HG03060 (cell line): ENCODE data around the gene MAD1L1.

ENCODE experiments used
- ATAC-seq: cut with Tn5 transposase; IDR thresholded peaks from one replicate; pipeline ENCODE4 v1.9.1; 2021; ENCODE audit warnings: low read depth, moderate number of reproducible peaks; ENCODE audit not compliant: unreplicated experiment

MAD1L1 gene

DNA sequence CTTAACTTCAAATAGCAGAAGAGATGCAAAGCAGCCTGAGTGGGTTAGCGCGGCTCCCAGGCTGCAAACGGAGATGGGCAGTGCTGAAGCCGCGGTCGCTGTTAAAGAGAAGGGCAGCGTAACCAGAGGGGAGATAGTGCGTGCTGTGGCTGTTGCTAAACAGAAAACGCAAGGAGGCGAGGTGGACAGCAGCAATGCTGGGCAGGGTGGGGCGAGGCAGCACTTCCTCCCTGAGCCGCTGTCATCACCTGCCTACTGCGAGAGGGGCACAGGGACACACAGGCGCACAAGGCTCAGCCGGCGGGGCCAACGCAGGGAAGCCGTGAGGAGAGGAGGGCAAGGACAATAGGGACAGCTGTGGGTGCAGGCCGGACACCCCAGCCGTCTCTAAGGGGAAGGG is 137.3 kb downstream of the MAD1L1 start:
- no peak for ATAC-seq

DNA sequence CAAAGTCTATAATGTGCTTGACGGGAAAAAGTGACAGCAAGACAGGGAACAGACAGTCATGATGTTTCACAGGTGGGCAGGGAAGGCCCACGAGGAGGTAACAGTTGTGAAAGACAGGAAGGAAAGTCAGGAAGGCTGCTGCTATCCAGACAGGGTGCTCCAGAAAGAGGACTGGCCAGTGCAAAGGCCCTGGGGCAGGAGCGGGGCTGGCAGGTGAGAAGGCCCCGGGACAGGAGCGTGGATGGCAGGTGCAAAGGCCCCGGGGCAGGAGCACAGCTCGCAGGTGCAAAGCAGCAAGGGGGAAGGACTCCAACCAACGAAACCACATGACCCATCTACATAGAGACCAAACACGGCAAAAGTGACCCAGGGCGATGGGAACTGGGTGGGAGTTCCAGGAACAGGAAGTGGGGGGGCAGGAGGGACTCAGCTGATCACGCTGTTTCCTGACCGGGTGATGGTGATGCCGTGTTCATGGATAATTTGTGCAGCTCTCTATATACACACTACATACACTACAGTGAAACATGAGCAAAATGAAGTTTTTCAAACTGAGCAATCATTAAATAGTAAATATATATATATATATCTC is 138.2 kb downstream of the MAD1L1 start:
- no peak for ATAC-seq

DNA sequence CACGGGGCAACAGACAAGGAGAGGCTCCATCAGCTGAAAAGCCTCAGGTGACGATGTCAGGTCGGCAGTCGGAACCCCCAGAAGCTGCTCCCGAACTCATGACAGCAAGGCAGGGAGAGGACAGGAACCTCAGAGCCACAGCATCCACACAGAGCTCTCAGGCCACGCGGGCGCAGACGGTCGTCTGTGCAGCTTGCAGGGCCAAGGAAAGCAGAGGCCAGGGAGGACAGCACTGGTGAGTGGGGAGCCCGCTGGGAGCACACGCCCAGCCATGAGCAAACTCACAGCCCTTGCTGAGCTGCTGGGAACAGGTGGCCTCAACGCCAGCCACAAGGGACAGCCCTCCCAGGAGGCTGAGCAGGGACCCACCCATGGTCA is 138.9 kb downstream of the MAD1L1 start:
- no peak for ATAC-seq

DNA sequence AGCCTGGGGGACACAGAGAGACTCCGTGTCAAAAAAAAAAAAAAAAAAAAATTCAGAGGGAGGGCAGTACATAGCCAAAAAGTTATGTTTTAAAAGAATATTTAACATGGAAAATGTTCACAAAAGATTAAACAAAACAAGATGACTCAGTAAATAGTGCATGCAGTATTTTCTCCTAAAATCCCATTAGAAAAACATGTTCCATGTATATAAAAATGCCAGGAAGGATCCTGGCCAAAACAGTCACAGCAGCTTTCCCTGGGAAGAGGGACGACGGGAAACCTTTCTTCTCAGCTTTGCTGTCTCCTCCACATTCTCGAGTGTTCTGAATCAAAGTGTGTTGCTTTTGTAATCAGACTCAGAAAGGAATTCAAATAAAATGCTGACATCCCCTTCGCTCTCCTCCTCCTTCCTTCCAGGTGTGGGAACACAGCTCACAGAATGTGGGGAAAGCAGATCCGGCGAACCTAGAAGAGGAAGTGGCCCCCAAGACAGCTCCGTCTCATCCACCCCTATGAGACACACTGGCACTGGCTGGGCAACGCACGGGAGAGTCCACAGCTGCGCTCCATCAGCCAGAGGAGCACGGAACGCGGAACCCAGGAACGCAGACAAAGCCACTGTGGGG is 139.4 kb downstream of the MAD1L1 start:
- no peak for ATAC-seq

DNA sequence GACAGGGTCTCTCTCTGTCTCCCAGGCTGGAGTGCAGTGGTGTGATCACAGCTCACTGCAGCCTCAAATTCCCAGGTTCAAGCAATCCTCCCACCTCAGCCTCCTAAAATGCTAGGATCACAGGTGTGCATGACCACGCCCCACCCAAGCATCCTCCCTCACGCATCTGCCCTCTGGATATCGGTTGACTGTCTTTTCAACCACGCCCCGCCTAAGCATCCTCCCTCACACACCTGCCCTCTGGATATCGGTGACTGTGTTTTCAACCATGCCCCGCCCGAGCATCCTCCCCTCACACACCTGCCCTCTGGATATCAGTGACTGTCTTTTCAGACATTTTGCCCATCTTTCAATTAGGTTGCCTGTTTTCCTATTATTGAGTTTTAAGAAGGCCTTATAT is 140.5 kb downstream of the MAD1L1 start:
- ATAC-seq = no peak

DNA sequence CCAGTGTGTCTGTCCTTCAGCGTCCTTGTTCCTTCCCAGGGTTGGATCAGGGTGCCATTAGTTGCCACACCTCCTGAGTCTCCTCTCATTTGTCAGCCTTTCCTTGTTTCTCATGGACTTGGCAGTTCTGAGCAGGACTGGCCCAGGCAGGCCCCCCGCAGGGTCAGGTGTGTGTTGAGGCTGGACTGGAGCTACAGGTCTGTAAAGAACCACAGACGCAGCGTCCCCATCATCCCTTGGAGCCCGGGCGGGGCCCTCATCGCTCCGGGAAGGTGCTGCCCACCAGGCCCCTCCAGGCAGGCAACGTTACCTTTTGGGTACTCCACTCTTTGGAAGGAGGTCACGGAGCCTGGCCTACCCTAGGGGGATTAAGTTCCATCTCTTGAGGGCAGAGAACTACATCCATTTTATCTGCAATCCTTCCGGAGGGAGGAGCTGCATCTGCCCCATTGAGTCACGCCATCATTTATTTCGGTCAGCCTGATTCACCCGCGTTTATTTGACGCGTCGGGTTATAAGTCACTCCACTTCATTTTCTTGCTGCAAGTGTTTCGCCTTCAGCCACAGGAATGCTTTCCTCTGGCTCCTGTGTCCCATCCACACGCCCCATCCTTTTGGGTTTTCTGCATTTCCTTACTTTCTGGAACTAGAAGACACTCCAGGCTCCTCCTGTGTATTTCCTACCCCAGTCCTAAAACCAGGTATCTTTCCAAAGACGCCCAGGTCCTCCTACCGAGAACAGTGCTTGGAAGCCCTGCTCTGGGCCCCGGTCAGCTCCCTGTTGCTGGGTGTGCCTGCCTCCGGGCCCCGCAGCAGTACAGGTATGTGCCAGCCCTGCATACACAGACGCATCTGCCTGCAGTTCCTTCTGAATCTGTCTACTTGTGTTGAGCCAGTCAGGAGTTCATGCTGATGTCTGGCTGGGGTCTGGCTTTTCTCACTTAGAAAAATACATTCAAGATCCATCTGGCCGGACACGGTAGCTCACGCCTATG is 141.9 kb downstream of the MAD1L1 start:
- no peak for ATAC-seq

DNA sequence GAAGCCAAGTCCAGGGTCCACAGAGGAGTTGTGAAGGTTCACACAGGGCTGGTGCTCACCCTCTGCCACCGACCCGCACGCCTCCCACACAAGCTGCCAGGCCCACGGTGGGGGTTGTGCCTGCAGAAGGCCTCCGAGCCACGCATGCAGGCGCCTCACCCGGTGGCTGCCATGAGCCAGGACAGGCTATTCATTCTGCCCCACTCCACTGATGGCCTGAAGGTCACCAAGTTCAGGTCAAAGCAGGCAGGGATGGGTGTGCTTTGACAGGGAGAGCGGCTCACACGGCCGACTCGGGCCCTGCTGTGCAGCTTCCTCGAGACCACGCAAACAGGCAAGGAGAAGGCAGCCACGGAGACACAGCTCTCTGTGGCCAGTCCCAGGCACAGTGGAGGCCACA is 143.9 kb downstream of the MAD1L1 start:
- ATAC-seq = no peak

DNA sequence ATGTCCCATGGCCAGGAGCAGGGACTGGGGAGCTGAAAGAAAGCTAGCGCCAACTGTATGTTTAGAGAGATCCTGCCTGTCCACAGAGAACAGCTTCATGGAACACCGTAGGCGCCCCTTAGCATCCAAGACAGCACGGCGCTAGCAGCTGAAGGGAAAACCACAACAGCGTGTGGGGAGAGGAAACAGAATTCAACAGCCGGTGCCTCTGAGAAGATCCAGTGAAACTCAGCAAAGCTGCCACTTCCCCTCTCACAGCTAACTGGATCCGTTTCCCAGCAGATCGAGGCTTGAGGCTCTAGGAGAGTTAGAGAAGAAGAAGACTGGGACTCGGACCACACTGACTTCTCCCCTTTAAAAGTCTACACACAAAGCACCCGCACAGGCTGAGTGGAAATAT is 145.0 kb downstream of the MAD1L1 start:
- no peak for ATAC-seq

DNA sequence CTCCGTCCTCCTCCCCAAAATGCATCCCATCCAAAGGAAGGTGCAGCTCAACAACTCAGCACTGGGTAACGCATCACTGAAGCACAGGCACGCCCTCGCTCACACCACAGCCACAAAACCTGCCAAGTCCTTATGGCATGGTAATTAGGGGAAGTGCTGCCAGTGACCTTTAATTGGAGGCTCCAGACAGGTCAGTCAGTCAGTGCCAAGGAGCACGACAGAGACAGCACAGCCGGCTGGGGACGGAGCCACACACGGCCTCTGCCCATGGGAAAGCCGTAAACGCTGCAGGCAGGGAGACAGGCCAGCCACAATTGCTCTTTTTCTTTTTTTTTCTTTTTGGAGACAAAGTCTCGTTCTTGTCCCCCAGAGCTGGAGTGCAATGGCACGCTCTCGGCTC is 146.5 kb downstream of the MAD1L1 start:
- no peak for ATAC-seq

DNA sequence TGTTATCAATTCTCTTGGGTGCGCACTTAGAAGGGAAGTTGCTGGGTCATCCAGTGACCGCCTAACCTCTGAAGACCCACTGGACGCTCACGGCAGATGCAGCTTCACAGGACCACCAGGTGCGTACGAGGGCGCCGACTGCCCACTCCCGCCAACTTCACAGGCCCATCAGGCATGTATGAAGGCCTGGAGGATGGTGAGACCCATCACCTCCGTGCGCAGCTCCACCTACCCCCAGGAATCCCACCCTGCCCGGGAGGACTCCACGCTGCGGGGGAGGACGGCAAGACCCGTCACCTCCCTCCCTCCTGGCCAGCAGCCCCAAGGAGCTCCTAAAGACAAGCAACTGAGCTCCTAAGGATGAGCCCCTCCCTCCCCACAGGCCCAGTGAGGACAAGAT is 146.9 kb downstream of the MAD1L1 start:
- ATAC-seq = no peak

DNA sequence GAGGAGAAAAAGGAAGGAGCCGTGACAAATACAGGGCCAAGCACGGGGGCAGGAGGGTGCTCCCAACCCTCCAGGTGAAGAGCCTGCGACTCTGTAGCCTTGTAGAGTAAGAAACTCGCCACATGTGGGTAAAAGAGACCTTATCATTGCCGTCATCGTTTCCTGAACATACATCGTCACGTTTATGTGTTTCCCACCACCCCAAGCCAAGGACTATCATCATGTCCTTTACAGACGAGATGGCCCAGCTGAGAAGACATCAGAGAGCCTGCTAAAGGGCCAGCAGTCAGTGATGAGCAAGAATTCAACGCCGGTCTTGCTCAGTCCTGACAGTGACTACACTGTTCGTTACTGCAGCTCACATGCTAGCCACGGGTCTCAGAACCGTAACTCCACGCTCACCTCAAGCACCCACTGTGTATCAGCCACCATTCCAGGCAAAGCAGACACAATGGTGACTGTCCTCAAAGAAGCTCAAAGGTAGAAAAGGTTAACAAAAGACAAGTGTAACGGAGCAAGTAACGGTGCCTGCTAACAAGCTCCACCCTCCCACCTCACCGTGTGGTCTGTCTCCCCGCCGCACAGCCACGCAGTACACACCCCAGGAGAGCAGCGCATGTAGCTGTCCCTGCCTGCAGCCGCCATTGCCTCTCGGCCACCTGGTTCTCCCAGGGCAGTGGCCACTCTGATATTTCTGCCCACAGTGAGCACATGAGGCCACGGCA is 147.8 kb downstream of the MAD1L1 start:
- ATAC-seq = no peak

DNA sequence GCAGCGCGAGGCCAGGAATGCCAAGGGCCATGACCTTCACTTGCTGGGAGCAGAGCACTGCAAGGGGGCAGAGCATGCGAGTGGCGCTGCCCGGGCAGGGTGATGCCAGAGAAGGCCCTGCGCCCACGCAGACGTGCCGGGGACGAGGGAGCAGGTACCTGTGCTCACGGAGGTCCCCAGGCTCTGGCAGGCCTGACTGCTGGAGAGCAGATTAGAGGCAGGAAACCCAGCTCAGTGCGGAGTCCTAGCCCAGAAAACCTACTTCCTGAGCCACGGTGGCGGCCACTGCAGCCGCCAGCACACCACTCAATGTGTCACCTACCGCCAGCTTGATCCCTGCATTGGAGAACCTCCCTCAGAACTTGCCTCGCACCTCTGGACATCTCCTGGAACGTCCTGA is 148.4 kb downstream of the MAD1L1 start:
- ATAC-seq = no peak

DNA sequence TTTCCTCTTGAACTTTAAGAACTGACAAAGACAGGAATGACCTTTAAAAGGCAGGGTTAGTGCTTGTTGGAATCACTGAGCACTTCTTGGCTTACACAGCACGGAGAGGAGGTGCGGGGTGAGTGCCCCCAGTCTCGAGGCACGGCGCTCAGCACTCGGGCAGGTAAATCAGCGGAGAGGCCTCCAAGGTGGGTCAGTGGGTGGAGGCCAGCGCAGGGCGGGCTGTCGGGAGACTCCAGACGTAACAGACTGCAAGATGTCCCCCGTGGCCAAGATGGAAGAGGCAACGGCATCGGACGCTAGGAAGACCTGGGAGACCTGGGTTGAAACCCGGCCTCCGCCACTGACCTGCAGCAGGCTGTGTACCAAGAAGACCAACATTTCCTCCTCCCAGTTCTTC is 149.4 kb downstream of the MAD1L1 start:
- no peak for ATAC-seq

DNA sequence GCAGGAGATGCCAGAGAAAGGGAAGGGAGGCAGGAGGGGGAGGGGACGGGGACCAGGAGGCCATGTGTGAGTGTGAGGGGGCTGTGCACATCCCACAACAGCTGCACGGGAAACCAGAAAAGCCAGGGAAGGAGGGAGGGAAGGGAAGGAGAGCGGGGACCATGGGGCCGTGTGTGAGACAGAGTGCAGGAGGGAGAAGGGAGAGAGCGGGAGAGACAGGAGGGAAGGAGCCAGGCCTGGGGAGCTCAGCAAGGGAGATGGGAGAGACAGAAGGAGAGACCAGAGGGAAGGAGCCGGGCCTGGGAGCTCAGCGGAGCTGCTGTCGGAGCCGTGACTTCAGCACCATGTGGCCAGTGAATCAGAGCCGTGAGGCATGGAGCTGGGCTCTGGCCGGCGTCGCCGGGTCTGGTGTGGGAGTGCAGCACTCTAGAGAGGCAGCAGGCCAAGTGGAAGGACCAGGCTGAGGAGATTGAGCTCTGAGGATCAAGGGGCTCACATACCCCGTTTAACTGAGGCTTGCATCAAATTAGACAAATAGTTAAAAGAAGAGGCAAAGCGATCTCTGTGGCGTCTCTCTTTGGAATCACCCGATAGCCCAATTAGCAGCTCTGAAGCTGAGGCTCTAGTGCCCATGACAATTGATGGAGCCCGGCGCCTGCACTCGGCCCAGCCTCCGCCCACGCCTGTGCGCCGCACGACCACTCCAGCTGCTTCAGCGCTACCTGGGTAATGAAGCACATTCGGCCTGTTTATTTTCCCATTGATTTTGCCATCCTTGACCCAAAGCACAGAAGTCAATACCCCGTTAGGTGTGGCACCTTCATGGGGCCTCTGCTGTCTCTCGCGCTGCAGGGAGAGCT is 150.4 kb downstream of the MAD1L1 start:
- ATAC-seq = no peak

DNA sequence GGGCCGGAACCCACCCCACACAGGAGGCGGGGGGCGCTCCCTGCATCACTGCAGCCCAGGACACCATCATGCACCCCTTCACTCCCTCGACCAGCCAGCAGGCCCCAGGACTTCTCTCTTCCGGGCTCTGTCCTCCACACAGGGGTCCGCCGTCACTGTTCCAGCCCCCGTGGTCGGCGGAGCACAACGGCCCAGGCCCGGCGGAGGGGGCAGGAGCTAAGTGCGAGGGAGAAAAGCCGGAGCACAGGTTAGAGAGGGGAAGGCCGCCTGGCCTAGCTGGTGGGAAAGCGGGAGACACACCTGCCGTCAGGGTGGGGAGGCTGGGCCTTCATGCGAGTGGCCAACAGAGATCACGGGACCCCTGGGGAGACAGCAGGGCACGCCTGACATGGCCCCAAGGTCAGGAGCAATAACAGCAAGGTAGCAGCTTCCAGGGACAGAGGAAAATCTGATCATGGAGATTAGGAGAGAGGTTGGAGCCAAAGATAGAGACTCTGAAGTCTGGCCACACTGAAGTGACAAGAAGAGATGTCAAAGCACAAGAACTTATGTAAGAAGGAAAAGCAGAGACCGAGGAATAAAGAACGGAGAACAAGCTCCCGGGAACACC is 151.1 kb downstream of the MAD1L1 start:
- no peak for ATAC-seq

DNA sequence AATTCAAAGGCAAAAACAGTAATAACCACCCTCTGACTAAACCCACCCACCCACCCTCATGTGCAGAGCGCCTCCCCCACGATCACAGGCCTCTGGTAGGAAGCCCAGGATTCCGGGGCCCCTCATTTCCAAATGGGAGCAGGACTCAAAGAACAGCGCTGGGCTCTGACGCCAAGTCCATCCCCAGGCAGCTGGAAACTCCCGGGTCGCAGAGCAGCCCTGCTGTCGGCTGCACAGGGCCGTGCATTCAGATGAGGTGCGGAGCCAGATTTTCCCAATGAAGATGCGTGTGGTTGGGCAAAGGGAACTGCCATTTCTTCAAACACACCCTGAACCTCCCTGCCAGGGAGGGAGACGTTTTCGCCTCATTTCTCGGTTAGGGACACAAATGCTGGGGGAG is 152.3 kb downstream of the MAD1L1 start:
- no peak for ATAC-seq

DNA sequence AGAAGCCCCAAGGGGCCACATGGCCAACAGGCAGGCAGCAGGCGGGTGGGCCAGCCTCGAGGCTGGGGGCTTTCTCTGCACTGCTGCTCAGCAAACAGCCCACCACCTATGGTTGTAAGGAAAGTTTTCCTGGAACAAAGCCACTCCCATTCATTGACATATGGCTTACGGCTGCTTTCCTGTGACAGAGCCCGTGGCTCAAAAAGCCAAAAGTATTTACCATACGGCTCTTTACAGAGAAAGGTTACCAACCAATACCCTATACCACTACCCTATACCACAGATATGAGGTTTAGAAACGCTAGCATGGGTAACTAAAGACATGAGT is 152.7 kb downstream of the MAD1L1 start:
- ATAC-seq = no peak

DNA sequence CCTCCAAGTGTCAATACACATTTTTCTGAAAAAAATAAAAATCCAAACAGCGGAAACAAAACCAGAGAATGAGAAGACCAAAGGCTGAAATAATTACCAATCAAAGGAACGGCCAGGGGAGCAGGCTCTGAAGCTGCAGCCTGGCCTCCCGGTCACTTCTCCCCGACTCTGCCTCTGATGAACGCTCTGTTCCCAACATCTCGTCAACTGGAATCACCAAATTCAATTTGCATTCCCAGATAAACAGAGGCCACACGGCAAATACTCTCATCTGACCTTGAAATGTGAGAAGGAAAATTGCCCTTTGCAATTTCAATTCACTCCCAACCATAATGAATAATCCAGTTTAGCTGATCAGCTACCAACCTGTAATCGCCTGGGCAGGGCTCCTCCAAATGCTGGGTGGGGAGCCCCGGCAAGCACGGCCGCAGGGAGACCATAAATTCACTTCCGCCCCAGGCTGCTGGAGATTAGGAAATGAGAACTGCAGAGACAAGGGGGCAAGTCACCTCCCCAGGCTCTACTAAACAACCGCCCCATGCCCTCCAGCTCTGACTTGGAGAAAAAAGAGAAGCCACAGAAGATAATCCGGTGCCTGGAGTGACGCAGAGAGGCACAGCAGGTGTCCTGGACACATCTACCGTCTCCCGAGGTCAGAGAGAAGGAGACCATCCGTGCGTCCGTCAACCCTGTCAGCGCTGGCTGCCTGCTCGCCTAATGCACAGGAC is 153.2 kb downstream of the MAD1L1 start:
- no peak for ATAC-seq

DNA sequence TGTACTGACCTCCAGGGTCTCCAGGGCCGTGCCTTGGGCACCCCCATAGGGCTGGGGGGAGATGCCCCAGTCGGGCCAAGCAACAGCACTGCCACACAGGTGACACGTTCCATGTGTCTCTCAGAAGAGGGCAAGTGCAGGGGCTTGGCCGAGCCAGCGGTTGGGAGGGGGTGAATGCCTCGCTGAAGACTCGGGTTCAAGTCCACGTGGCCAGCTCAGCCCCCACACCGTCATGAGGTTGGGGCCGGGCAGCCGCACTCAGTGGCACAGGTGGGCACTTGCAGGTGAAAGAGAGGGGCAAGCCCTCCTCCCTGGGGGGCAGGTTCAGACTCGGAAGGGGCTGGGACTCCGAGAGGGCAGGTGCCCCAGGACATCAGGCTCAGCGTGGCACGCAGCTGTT is 153.8 kb downstream of the MAD1L1 start:
- ATAC-seq = no peak
